GM12873 (cell line): Measurements from ENCODE around the gene UBE2G2.

ENCODE experiments used
- TF ChIP-seq, protein P1 (sequence below): IDR thresholded peaks from 2 replicates; pipeline ENCODE4 v1.5.1; 2012; ENCODE audit warnings: low read depth, mild to moderate bottlenecking, moderate library complexity, low read length, control low read depth; ENCODE audit not compliant: insufficient read depth; ENCODE audit errors: missing control alignments

UBE2G2 gene

DNA sequence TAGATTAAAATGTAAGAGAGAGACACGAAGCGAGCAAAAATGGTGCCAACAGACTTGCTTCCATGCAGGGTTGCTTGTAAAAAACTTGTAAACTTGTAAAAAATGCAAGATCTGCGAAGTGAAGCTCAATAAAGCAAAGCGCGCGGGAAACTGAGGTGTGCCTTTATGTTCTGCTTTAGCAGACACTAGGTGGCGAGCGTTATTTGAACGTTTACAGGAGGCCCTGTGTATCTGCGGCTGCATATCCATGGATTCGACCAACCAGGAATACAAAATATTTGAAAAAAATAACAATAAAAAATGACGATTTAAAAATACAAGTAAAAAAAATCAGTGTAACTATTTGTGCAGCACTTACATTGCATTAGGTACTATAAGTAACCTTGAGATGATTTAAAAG, 1.5 kb downstream of the UBE2G2 start:
- TF ChIP-seq, protein P1, sequence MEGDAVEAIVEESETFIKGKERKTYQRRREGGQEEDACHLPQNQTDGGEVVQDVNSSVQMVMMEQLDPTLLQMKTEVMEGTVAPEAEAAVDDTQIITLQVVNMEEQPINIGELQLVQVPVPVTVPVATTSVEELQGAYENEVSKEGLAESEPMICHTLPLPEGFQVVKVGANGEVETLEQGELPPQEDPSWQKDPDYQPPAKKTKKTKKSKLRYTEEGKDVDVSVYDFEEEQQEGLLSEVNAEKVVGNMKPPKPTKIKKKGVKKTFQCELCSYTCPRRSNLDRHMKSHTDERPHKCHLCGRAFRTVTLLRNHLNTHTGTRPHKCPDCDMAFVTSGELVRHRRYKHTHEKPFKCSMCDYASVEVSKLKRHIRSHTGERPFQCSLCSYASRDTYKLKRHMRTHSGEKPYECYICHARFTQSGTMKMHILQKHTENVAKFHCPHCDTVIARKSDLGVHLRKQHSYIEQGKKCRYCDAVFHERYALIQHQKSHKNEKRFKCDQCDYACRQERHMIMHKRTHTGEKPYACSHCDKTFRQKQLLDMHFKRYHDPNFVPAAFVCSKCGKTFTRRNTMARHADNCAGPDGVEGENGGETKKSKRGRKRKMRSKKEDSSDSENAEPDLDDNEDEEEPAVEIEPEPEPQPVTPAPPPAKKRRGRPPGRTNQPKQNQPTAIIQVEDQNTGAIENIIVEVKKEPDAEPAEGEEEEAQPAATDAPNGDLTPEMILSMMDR = peak; percentile 9

DNA sequence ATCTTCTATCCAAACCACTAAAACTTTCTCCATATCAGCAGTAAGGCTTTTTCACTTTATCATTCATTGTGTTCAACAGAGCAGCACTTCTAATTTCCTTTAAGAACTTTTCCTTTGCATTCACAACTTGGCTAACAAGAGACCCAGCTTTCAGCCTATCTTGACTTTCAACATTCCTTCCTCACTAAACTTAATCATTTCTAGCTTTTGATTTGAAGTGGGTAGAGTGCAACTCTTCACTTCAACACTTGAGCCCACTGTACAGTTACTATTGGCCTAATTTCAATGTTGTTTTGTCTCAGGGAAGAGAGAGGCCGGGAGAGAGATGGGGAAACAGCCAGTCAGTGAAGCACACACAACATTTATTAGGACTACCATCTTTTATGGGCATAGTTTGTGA, 2.0 kb downstream of the UBE2G2 start:
- TF ChIP-seq, protein P1 = no peak

DNA sequence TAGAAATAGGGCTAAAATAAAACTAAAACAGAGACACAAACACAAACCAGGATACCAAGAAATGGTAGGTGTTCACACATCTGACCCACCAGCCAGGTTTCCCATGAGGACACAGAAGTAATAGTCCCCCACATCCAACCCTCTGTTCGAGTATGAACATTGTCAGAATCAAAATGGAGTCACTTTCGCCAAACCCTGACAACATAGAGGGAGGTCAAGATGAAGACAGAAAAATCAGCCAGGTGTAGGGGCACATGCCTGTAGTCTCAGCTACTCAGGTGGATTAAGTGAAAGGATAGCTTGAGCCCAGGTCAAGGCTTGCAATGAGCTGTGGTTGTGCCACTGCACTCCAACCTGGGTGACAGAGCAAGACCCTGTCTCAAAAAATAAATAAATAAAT, 3.8 kb downstream of the UBE2G2 start:
- TF ChIP-seq, protein P1 = no peak

DNA sequence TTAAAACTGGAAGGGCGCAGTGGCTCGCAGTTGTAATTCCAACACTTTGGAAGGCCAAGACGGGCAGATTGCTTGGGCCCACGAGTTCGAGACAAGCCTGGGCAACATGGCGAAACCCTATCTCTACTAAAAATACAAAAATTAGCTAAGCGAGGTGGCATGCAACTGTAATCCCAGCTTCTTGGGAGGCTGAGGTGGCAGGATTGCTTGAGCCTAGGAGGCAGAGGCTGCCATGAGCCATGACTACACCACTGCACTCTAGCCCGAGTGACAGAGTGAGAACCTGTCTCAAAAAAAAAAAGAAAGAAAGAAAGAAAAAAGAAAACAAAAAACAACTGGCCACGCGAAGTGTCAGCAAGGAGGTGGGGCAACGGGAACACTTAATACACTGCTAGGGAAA, 6.3 kb downstream of the UBE2G2 start:
- TF ChIP-seq, protein P1 = no peak

DNA sequence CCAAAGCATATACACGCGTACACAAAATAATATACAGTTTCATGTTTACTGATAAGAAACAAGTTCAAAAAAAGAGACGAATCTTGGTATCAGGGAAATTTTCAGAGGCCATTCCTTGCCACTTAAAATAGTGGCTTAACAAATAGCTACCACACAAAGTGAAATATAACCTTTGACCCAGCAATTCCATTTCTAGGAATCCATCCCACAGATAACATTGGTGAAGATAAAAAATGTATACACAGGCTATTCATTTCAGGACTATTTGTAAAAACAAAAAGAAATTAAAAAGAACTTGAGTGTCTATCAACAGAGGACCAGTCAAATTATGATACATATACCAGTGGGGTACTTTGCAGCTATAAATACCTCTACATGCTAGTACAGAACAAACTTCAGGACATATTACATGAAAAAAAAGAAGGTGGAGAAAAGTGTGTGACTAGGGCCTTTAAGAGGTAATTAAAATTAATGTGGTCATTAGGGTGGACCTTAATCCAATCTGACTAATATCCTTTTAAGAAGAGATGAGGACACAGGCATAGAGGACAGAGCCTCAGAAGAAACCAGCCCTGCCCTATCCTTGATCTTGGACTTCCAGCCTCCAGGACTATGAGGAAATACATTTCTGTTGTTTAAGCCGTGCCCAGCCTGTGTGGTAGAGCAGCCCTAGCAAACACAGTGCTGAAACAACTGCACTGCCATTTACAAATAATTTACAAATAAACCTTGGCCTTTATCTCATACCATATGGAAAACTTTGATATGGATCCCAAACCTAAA, 7.8 kb downstream of the UBE2G2 start:
- TF ChIP-seq, protein P1 = no peak

DNA sequence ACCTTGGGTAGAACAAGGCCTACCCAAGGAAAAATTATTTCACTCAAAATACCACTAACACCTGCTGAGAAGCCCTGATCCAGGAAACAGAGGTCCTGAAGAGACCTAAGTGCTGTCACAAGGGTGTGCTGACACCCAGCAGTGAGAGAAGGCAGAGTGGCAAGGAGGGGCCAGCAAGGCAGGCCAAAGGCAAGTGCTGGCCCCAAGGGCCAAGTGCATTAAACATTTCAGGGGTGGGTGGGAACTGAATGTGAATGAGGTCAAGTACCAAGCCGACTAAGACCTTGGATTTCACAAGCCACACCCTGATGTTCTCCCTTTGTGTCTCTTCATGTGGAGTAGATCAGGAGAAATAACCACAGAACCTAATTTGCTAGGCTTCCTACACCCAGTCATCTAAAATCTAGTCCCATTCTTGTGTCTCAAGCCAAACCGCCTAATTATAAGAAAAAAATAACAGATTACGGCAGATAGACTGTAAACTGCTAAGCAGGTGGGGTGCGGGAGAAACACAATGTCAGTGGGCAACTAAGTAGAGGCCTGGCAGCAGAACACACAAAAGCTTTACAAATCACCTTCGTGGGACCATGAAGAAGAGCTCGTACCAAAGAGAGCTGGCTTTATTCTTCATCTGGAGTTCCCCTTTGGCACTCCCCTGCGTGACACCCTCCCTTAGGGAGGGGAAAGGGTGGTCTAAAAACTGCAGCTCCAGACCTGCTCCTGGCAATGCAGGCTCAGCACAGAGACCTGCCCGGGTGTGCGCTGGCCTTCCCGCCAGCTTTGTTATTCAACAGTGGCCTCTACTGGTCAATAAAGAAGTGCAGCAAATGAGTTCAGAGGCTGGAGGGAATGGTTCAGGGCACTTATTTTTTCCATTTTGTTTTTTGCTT, 8.7 kb downstream of the UBE2G2 start:
- TF ChIP-seq, protein P1 = peak; percentile 74

DNA sequence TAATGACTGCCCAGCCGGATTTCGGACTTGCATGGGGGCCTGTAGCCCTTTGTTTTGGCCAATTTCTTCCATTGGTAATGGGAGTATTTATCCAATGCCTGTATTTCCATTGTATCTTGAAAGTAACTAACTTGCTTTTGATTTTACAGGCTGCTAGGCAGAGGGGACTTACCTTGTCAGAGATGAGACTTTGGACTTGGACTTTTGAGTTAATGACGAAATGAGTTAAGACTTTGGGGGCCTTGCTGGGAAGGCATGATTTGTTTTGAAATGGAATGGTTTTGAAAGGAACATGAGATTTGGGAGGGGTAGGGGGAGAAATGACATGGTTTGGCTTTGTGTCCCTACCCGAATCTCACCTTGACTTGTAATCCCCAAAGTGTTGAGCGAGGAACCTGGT, 9.6 kb downstream of the UBE2G2 start:
- TF ChIP-seq, protein P1 = no peak
